Measurements from ENCODE around the gene CNNM1. TPM values are rescaled to one million over a fixed set of nuclear protein-coding genes. Genes with fewer than 3 reads are reported as not detected.

Gene CNNM1
- total RNA-seq, 1 donor from 2014 or later = not detected

DNA sequence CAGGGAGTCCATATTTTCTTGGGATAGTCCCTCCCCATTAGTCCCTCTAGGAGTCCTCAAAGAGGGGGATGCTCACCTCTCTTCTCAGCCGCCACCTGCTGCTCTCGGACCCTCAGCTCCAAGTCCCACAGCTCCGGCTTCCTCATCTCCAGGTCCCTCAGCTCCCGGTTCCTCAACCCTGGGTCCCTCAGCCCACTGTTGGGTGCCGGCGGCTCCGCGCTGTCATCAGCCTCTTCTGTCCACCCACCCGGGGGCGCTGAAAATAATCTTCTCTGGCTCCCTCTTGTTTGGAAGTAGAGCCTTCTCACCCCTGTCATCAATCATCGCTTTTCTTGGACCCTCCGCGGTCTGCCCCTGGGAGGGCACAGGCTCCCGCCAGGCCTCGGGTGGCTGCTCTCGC lies 13.3 kb upstream of the CNNM1 start:
- DNase-seq (ENCODE audit: low read depth) (no peak), FAIRE-seq (no peak)
- no peaks in the 10 kb centered on the region for H3K27me3 ChIP-seq (ENCODE audit: control insufficient read depth, insufficient read depth, low read length)
- H3K36me3 ChIP-seq (ENCODE audit: control insufficient read depth, insufficient read depth, low read length) = no peaks in the 10 kb centered on the region
- TF ChIP-seq, protein P1, sequence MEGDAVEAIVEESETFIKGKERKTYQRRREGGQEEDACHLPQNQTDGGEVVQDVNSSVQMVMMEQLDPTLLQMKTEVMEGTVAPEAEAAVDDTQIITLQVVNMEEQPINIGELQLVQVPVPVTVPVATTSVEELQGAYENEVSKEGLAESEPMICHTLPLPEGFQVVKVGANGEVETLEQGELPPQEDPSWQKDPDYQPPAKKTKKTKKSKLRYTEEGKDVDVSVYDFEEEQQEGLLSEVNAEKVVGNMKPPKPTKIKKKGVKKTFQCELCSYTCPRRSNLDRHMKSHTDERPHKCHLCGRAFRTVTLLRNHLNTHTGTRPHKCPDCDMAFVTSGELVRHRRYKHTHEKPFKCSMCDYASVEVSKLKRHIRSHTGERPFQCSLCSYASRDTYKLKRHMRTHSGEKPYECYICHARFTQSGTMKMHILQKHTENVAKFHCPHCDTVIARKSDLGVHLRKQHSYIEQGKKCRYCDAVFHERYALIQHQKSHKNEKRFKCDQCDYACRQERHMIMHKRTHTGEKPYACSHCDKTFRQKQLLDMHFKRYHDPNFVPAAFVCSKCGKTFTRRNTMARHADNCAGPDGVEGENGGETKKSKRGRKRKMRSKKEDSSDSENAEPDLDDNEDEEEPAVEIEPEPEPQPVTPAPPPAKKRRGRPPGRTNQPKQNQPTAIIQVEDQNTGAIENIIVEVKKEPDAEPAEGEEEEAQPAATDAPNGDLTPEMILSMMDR (IDR thresholded peaks at IDR 0.05; ENCODE audit: insufficient read depth, low read length, severe bottlenecking) = no peak
- no peak overlapping the region for H3K4me3 ChIP-seq (ENCODE audit: low read depth, low read length)

DNA sequence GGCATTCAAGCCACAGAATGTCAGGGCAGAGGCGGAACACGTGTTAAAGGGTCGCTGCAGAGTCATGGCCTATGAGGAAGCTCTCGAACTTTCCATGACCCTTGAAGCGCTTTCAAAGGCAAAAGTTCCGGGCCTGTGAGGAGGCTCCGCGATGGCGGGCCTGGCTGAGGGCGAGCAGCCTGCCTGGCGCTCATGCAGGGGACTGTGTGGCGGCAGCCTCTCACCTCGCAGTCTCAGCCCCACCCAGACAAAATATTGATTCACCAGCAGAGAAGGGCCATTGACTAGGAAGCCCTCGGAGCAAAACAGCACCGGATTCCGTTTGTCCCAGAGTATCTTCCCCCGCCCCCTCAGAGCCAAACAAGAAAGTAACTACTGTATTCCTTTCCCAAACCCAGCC lies 12.8 kb upstream of the CNNM1 start:
- no peak overlapping the region for H3K4me3 ChIP-seq (ENCODE audit: low read depth, low read length)
- TF ChIP-seq, protein P1 (IDR thresholded peaks at IDR 0.05; ENCODE audit: insufficient read depth, low read length, severe bottlenecking) = no peak
- FAIRE-seq = no peak
- H3K36me3 ChIP-seq (ENCODE audit: control insufficient read depth, insufficient read depth, low read length) = no peaks in the 10 kb centered on the region
- no peak for DNase-seq (ENCODE audit: low read depth)
- no peaks in the 10 kb centered on the region for H3K27me3 ChIP-seq (ENCODE audit: control insufficient read depth, insufficient read depth, low read length)

DNA sequence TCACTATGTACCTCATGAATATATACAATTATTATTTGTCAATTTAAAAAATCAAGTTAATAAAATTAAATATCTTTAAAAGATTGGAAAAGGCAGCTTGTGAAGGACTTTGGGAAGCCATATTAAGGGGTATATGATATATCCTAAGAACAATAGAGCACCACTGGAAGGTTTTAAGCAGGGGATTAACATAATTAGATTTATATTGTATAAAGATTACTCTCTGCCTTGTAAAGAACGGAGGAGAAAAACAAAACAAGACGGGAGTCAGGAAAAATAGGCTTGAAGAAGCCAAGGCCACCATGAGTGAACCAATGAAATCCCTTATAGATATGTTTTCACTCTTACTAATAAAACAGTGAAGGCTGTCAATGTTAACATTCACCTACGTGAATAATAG lies 11.1 kb upstream of the CNNM1 start:
- H3K4me3 ChIP-seq (ENCODE audit: low read depth, low read length) = no peak overlapping the region
- H3K36me3 ChIP-seq (ENCODE audit: control insufficient read depth, insufficient read depth, low read length) = no peaks in the 10 kb centered on the region
- FAIRE-seq (no peak), DNase-seq (ENCODE audit: low read depth) (no peak)
- TF ChIP-seq, protein P1 (IDR thresholded peaks at IDR 0.05; ENCODE audit: insufficient read depth, low read length, severe bottlenecking) = no peak
- H3K27me3 ChIP-seq (ENCODE audit: control insufficient read depth, insufficient read depth, low read length) = no peaks in the 10 kb centered on the region

DNA sequence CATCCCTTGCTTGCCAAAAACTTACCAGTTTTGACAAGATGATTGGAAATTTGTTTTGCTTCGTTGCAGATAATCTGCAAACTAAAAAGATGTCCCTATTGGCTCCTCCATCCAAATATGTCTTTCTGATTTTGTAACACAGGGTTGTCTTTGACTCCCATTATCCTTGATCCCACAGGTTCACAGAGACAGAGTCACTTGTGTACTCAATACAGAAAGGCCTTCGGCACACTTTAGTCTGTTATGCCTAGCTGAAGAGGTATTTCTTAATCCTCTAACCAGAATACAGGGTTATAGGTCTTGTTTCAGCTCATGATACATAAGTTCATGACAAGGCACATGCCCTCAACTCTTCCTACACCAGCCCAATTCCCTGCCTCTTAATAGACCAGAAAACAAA lies 10.7 kb upstream of the CNNM1 start:
- no peak overlapping the region for H3K4me3 ChIP-seq (ENCODE audit: low read depth, low read length)
- H3K27me3 ChIP-seq (ENCODE audit: control insufficient read depth, insufficient read depth, low read length) = no peaks in the 10 kb centered on the region
- no peaks in the 10 kb centered on the region for H3K36me3 ChIP-seq (ENCODE audit: control insufficient read depth, insufficient read depth, low read length)
- FAIRE-seq (no peak), DNase-seq (ENCODE audit: low read depth) (no peak)
- TF ChIP-seq, protein P1 (IDR thresholded peaks at IDR 0.05; ENCODE audit: insufficient read depth, low read length, severe bottlenecking) = no peak

DNA sequence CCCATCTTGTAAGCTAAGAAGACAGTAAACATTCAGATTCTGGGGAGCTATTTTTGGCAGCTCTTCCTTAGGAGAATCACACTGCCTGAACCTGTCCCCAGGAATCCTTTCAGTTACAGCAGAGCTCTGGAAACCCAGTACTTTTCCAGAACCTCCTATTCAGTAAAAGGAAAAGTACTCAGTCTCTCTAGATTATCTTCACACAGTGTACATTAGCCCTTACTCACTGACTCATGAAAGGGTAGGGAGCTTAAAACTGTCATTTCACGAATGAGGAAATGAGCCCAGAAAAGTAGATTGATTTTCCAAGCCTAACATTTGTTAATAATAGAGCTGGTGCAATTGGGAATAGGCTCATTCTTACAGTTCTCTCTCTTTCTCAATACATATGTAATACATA lies 3.9 kb upstream of the CNNM1 start:
- FAIRE-seq = no peak
- peaks cover 13% of the 10 kb centered on the region for H3K27me3 ChIP-seq (ENCODE audit: control insufficient read depth, insufficient read depth, low read length)

DNA sequence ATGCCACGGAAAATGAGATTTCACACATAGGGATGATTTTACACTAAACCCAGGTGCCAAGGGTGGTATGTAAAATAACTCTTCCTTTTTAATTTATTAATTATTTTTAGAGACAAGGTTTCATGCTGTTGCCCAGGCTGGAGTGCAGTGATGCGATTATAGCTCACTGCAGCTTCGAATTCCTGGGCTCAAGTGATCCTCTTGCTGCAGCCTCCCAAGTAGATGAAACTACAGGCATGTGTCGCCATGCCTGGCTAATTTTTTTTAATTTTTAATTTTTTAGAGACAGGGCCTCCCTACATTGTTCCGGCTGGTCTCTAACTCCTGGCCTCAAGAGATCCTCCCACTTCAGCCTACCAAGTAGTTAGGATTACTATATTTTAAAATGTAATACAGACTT lies 2.3 kb upstream of the CNNM1 start:
- Histone ChIP-seq H3K36me3 (ENCODE audit: control insufficient read depth, insufficient read depth, low read length) (no peaks in the 10 kb centered on the region), H3K27me3 (ENCODE audit: control insufficient read depth, insufficient read depth, low read length) (peaks cover 24% of the 10 kb centered on the region), H3K4me3 (ENCODE audit: low read depth, low read length) (no peak overlapping the region)
- FAIRE-seq = no peak
- TF ChIP-seq, protein P1 (IDR thresholded peaks at IDR 0.05; ENCODE audit: insufficient read depth, low read length, severe bottlenecking) = no peak
- DNase-seq (ENCODE audit: low read depth) = no peak

More for the DNA sequence above, 3.9 kb upstream of the CNNM1 start:
- TF ChIP-seq, protein P1 (IDR thresholded peaks at IDR 0.05; ENCODE audit: insufficient read depth, low read length, severe bottlenecking) = no peak
- no peaks in the 10 kb centered on the region for H3K36me3 ChIP-seq (ENCODE audit: control insufficient read depth, insufficient read depth, low read length)
- DNase-seq (ENCODE audit: low read depth) = no peak
- H3K4me3 ChIP-seq (ENCODE audit: low read depth, low read length) = no peak overlapping the region

All from bronchial epithelial cell (primary cell).